ENCODE data around the gene NUAK2.
"Not testable (repeated sequence)": the region's sequence is repeated elsewhere in the genome, so short reads cannot be mapped to it uniquely, and the experiment has no call there.

Gene NUAK2

DNA sequence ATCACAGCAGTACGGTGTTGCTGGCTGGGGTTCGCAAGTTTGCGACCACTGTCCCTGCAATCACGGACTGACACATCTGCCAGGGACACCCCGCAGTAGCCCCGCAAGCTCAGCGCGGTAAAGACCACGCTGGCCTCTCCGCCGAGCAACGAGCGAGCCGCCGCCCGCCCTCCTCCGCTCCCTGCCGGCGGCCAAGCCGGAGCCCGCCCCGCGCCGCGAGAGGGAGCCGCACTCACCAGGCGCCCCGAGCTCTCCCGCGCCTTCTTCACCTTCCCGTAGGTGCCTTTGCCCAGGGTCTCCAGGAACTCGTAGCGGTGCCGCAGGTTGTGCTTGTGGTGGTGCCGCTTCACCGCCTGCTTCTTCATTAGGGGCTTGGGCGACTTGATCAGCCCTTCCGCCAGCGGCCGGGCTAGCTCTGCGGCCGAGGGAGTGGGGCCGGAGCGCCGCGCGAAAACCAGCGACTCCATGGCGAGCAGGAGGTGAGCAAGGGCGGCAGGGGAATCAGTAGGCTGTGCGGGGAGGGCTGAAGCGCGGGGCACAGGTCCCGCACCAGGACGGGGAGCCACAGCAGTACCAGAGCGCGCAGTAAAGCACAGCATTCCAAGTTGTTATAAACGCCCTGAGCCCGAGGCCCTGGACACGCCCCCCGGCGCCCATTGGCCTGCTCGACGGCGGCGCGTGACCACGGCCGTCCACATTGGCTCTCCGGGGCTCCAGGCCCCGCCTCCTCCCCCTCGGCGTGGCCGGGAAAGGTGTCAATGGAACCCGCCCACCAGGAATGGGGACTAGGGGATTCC, at the start of gene NUAK2:
Gene NUAK2, minus strand, starts transcription at position 584 of the 797 bp plus-strand sequence. Its CDS starts 117 bp downstream, at position 467.
- peak; percentile 53 to 72 for DNase-seq (ENCODE audit: low read depth in 2 of 2, low spot score in 1 of 2)

DNA sequence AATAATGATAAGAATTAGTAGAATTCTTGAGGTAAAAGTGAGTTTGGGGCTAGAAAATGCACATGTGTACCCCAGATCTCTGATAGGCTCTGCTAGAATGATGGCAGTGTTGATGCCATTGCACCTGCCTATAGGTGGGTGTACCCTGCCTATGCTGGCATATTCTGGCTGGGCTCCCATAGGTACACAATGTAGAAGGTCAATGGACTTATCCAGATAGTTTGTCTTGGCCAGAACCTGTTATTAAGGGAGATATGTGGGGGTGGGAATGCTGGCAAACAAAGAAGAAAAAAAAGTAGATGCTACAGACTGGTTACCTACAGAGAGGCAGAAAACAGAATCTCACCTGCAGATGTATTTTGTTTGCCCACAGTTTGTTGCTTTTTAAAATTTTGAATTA, 49.2 kb upstream of the NUAK2 start:
- no peak for DNase-seq (ENCODE audit: low read depth in 2 of 2, low spot score in 1 of 2)

DNA sequence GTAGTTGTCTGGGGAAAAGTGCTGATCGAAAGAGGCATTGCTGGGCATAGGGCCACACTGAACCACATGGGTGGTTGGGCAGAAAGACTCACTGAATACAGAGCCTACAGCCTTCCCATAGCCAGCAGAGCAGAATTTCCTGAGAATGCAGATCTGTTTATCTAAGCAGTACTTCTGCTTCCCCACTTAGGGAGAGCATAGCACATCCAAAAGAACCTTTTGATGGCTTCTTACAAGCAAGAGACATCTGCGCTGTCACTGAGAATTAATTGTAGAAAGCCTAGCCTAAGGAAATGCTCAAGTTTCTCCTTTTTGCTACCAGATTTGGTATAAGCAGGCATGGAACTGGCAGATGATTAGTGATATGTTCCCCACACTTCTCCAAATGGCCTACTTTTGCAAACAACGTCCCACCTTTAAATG, 48.2 kb upstream of the NUAK2 start:
- DNase-seq (ENCODE audit: low read depth in 2 of 2, low spot score in 1 of 2), result no peak

DNA sequence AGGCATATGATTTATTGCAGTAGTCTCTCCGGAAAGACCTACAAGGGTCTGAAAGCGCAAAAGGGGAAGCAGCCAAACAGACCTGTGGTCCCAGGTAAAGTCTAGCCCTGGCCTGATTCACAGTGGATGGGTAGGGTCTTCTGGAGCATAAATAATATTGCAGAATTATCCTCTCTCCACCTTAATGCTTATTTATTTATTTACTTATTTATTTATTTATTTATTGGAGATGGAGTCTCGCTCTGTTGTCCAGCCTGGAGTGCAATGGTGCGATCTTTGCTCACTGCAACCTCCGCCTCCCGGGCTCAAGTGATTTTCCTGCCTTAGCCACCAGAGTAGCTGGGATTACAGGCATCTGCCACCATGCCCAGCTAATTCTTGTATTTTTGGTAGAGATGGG, 46.9 kb upstream of the NUAK2 start:
- DNase-seq (ENCODE audit: low read depth in 2 of 2, low spot score in 1 of 2), result no peak

DNA sequence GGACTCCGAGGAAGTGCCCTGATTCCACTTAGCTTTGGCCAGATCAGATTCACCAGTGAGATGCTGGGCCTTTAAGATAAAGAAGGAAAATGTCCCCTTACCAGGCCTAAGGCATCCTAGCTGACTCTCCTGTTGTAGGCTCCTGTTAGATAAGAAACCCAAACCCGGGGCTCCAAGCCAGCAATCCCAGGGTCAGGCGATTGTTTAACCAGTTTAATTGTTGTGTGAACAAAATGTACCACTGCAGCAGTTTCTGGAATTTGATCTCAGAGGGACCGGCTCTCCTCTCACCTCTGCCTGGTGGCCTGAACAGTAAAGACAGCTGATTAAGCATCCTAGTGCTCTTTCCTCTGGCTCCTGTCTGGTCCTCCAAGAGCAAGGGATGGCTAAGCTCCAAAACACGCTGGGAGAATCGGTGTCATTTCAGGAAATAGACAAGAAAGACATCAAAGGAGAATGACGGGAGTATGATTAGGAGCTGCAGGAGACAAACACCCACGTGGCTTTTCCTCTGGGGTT, 44.5 kb upstream of the NUAK2 start:
- no peak for DNase-seq (ENCODE audit: low read depth in 2 of 2, low spot score in 1 of 2)

DNA sequence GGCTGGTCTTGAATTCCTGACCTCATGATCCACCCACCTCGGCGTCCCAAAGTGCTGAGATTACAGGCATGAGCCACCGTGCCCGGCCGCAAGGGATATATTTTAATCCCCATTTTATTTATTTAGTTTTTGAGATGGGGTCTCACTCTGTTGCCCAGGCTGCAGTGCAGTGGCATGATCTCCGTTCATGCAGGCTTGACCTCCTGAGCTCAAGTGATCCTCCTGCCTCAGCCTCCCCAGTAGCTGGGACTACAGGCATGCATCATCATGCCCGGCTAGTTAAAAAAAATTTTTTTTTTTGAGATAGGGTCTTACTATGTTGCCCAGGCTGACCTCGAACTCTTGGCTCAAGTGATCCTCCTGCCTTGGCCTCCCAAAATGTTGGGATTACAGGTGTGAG, 43.5 kb upstream of the NUAK2 start:
- not testable (repeated sequence) for DNase-seq (ENCODE audit: low read depth in 2 of 2, low spot score in 1 of 2)

DNA sequence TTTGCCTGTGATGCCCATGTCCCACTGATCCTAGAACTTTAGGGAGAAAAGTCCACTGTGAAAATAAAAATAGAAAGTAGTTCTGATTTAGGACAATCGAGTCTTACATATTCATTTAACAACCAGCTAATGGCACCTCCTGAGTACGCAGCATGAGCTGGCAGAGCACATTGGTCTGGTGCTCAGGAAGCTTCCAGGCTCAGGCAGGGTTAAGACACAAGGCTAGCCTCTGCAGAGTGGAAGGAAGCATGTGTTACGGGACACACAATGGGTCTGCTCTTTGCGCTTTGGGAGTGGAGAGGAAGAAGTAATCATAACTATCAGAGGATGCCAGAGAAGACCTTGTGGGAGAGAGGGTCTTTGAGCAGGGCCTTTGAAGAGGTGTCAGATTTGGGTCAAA, 39.3 kb upstream of the NUAK2 start:
- no peak for DNase-seq (ENCODE audit: low read depth in 2 of 2, low spot score in 1 of 2)

DNA sequence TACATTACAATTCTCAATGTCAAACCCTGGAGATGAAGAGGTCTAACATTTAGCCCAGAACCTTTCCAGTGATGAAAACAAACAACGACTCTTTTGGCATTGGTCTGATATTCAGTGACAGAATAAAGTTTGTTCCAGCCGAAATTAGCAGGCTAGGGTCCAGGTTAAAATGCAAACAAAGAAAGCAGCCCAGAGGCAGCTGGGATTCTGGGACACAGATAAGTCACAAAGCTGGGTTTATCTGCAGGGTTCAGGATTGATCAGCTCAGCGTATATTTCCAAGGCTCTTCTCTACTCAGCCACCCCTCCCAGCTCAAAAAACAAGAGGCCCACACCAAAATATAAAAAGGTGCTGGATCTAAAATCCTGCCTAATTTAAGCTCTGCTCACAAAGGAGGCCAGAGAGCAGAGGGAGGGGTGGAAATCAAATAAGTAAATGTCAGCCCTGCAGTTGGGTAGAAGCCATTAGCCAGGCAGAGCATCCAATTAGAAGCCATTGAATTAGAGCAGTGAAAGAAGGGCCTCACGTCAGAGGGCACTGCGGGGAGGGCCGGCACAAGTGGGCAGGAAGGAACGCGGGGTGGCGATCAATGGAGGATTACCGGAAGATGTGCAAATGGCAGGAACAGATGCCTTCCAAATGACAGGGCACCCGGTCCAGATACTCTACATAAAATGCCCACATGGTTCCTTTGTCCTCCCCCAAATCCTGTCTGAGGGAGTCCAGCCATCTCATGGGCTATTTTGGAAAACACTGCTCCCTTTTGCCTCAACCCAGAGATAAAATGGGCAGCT, 38.4 kb upstream of the NUAK2 start:
- no peak for DNase-seq (ENCODE audit: low read depth in 2 of 2, low spot score in 1 of 2)

DNA sequence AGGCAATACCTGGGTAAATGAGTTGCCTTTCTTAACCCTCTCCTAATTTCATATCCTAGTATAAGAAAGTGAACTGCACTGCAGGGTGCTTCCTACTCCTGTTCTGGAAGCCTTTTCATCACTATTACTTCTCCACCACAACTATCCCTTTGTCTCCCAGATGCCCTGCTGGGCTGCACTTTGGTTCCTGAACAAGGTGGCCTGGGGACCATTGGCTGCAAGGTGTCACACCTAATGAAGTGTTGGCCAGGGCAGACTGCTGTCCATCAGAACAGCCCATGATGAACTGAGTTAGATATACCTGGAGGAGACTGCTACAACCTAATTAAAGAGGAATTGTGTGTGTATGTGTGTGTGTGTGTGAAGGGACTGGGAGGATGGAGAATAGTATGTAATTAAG, 37.0 kb upstream of the NUAK2 start:
- DNase-seq (ENCODE audit: low read depth in 2 of 2, low spot score in 1 of 2), result no peak

DNA sequence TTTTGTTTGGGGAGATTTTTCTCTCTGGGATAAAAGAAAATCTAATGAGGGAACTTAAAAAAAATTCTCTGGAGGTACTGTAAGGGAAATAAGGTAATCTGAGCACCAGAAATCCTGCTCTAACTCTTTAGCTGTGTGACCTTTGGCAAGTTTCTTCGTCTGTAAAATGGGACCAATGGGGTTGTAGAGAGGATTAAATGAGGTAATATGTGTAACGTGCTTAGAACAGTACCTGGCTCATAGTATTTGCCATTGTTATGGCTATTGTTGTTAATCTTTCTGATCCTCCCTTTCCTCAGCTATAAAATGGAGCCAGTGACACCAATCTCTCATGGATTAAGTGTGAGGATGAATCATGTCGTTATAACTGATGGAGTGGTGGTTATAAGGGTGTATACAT, 36.0 kb upstream of the NUAK2 start:
- no peak for DNase-seq (ENCODE audit: low read depth in 2 of 2, low spot score in 1 of 2)

DNA sequence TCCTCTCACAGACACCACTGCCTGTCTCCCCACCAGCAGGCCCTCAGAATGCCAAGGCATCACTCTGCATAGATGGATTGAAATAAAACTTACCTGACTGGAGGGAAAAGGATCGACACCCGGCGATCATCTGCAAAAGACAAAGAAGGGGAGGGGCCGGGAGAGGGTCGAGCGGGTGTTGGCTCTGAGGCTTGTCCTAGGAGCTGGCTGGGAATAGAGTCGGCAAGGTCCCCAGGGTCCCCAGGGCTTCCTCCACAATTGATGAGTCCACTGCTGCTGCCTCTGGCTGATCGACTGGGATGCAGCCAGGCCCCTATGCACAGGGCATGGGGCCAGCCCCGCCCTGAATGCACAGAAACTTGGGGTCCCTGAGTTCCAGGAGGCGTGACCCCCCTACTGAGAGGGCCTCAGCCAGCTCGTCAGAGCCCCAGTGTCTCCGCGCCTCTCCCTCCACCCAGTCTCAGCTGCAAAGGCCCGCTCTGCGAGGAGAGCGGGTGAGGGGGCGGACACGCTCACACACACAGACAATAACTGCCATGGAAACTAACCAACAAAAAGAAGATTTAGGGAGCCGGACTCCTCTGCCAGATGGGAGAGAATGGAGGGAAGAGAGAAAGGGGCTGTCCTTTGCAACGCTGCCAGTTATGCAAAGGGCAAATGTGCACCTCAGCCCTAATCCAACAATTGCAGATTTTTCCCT, 35.0 kb upstream of the NUAK2 start, which contains the start of gene KLHDC8A:
Gene KLHDC8A, minus strand, starts transcription at position 483 of the 700 bp plus-strand sequence. CDS start 13,318 bp downstream, outside the sequence.
- no peak for DNase-seq (ENCODE audit: low read depth in 2 of 2, low spot score in 1 of 2)

DNA sequence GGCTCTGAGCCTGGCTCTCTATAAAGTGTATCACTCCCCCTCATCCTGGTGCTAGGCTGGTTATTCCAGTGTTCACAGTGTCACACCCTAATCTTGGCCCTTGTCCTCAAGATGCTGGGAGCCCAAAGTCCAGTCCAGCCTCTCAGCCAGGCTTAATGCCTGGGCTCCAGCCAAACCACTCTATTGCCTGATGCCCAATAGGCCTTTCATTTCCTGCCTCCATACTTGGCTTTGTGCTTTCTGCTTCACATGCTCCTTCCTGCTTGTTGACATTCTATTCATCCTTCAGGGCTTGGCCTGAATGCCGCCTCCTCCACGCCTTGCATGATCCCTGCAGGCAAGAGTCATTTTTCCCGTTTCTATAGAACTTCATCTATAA, 33.5 kb upstream of the NUAK2 start:
- no peak for DNase-seq (ENCODE audit: low read depth in 2 of 2, low spot score in 1 of 2)

DNA sequence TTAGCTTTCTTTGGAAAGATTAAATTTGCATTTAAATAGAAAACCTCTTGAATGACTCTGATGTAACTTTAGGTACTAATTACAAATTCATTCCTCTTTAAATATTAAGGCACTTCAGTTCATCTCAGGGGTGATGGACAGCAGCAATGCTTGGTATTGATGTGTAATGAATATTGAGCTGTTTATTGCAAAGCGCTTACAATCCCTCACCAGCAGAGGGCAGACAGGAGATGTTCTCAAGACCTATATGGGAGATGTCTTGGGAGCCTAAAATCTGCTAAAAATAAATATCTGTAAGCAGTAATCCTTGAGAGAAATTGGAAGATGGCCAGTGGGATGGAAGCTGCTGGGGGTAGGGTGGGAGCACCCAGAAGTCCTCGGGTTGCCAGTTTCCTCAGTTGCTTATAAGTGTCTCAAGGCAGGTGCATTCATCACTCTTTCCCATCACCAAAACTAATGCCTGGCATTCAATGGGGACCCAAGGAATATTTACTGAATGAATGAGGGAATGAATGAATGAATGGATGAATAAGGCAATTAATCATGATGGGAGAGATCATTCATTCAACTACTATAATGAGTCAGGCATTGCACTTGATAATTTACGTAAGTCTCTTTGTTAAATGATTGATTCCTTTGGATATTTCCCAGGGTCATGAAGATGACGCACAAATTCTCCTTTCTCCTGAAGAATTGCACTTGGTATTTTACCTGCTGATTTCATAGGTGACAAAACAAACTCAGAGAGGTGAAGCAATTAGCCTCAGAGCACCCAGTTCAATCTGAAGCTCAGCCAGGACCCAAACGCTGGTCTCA, 32.9 kb upstream of the NUAK2 start:
- peak; percentile 16 to 19 for DNase-seq (ENCODE audit: low read depth in 2 of 2, low spot score in 1 of 2)

DNA sequence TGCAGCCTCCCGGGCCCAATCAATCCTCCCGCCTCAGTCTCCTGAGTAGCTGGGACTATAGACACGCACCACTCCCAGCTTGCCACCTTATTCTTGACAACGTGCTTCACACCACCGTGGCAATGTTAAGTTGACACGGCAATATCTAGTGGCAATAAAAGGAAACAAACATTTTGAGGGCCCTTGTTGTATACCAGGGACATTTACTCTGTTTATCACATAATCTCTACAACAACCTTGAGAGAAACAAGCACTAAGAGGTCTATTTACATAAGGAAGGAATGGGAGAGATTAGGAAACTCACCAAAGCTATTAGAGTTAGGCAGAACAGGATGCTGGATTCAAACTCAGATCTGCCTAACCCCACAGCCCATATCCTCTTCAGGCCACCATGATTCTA, 32.1 kb upstream of the NUAK2 start:
- DNase-seq (ENCODE audit: low read depth in 2 of 2, low spot score in 1 of 2), result no peak

DNA sequence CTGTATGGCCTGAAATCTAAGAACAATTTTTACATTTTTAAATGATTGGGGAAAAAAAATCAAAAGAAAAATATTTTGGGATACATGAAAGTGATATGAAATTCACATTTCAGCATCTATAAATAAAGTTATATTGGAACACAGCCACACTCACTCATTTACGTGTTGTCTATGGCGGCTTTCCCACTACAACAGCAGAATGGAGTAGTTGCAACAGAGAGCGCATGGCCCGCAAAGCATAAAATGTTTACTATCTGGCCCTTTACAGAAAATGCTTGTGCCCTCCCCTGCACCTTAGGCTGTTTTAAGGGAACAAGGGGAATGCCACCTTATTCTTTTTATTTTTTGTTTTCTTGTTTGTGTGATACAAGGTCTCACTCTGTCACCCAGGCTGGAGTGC, 31.6 kb upstream of the NUAK2 start:
- DNase-seq (ENCODE audit: low read depth in 2 of 2, low spot score in 1 of 2), result no peak

DNA sequence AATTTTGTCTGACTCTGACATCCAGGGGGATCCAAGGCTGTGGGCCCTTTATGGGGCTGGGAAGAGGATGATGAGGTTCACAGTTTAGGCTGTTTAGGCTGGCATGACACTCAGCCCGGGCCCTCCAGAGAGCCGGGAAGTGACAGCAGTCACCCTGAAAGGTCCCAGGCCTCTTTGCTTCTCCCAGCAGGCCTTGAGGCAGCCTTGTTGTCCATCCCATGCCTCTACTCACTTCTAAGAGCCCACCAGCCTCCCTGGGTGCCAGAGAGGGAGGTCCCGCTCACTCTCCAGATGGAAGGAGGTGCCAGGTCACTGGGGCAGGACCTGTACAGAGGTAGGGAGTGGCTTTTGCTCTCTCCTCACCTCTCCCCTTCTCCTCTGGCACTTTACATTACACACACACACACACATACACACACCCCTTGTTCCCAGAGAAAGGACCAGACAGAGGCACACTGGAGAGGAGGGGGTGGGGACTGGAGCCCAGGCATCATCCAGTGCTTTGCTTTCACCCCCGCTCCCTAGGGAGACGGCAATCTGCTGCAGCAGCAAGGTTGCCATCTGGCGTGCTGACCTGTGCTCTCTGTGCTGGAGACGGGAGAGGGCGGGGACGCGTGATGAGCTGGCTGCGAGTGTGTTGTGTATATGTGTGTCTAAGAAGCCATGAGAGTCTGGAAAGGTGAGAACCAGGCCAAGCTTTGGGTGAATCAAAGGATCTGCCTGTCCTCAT, 30.6 kb upstream of the NUAK2 start:
- no peak for DNase-seq (ENCODE audit: low read depth in 2 of 2, low spot score in 1 of 2)

DNA sequence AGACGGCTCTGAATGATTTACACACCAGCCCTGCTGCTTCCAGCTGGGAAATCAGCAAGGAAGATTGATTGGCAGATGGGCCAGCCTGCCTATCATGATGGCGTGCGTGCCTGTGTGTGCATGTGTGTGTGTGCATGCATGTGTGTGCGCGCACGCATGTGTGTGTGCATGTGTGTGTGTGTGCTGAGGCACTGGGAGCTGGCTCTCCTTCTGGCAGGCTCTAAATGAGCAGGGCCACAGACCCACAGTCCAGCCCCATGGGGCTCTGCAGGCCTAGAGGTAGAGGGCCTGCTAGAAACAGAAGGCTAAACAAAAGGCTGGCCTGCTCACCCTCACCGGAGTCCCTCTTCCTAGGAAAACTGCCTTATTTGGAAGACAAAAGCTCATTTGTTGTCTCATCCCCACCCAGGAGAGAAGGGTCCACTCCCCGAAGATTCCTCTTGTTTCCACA, 29.2 kb upstream of the NUAK2 start:
- DNase-seq (ENCODE audit: low read depth in 2 of 2, low spot score in 1 of 2), result no peak

DNA sequence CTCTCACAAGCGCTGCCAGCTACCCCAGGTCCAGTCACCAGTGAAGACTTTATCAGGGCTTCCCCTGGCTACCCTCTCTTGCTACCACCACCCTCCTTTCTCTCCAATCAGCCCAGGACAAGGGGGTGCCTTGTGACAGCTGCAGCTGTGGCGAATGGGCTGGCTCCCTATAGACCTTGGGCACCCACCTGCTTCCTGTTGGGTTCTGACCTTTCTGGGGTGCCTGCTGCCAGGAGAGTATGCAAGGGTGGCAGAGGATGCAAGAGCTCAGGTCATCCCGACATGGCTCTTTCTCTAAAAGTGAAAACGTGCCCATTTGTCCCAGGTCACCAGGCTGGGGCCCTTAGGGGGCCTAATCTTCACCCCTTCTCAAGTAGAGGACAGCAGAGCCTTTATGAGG, 28.6 kb upstream of the NUAK2 start:
- DNase-seq (ENCODE audit: low read depth in 2 of 2, low spot score in 1 of 2), result no peak

DNA sequence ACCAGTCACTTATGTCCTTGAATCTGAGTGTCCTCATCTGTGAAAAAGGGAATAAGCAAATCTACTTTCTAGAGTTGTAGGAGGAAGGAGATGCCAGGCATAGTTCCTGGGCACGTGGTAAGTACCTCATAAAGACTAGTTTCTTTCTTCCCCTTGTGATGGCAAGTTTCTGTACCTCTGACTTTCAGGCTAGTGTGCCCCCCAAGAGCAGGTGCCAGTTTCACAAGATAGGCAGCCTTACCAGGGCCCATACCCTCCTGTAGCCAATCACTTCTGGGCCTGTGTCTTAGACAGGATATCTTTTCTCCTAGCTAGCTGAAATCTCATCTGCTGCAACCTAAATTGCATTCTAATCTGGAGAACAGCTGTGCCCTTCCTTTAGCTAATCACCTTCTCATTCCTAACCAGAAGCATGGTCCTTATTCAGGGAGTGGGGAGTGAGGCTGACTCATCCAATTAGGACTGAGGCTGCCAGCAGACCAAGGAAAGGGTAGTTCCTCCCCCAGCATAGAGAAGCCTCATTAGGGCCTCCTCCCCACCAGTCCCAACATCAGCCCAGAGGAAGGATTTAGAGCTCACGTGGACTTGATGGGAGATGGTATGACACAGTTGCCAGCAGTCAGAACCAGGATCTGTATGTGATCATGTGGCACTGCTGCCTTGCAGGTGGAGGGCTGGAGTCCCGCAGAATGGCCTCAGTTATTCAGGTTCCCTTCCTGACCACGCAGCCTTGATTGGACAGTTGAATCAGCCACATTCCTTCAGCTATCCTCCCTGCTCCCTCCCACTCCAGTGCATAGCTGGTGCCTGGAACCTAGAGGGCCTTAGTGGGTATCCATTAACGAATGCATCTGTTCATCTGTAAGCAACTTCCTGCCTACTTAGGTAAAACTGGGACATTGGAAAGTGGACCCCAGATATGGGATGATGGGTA, 27.3 kb upstream of the NUAK2 start:
- DNase-seq (ENCODE audit: low read depth in 2 of 2, low spot score in 1 of 2), result no peak
